GM23338 (cell line): ENCODE results near the gene FGG. TPM values are rescaled to one million over a fixed set of nuclear protein-coding genes. Genes with fewer than 3 reads are reported as not detected.

Experiments used
- ATAC-seq: fragments of 200-7000 bp; cut with Tn5 transposase; 3 replicates; pipeline ENCODE4 v1.9.1; 2020
- DNase-seq: peaks from one replicate; pipeline ENCODE4 v3.0.0-alpha.2; 2015; ENCODE audit warnings: low spot score
- H2AFZ ChIP-seq: fragments of 200-600 bp; sonication (generic); 2 replicates; pipeline ENCODE4 v1.8.0; 2016; ENCODE audit warnings: antibody characterized with exemption, mild to moderate bottlenecking, moderate library complexity
- H3F3A ChIP-seq: fragments of 200-600 bp; sonication (generic); replicated peaks from 2 replicates; pipeline ENCODE4 v1.8.0; 2017; ENCODE audit warnings: antibody characterized with exemption, mixed run types, low read depth
- H3K27ac ChIP-seq: fragments of 200-600 bp; sonication (generic); 2 replicates; pipeline ENCODE4 v1.6.1; 2016; ENCODE audit warnings: low read depth
- H3K27me3 ChIP-seq: fragments of 200-600 bp; sonication (generic); 2 replicates; pipeline ENCODE4 v1.8.0; 2016; ENCODE audit warnings: mild to moderate bottlenecking, mixed run types, moderate library complexity; ENCODE audit not compliant: insufficient read depth
- H3K36me3 ChIP-seq: fragments of 200-600 bp; sonication (generic); 2 replicates; pipeline ENCODE4 v1.8.0; 2016; ENCODE audit warnings: mild to moderate bottlenecking; ENCODE audit not compliant: insufficient read depth
- H3K4me1 ChIP-seq: fragments of 200-600 bp; sonication (generic); 2 replicates; pipeline ENCODE4 v1.8.0; 2016; ENCODE audit warnings: mild to moderate bottlenecking, moderate library complexity; ENCODE audit not compliant: insufficient read depth
- H3K4me2 ChIP-seq: fragments of 200-600 bp; sonication (generic); 2 replicates; pipeline ENCODE4 v1.7.1; 2017; ENCODE audit warnings: mixed run types
- H3K4me3 ChIP-seq: fragments of 200-600 bp; sonication (generic); 2 replicates; pipeline ENCODE4 v1.6.1; 2016; ENCODE audit warnings: mixed run types
- H3K79me2 ChIP-seq: fragments of 200-600 bp; sonication (generic); replicated peaks from 2 replicates; pipeline ENCODE4 v1.8.0; 2017; ENCODE audit warnings: mild to moderate bottlenecking; ENCODE audit not compliant: insufficient read depth
- H3K9me2 ChIP-seq: fragments of 200-600 bp; sonication (generic); 2 replicates; pipeline ENCODE4 v1.8.0; 2017; ENCODE audit not compliant: insufficient read depth
- H4K20me1 ChIP-seq: fragments of 200-600 bp; sonication (generic); replicated peaks from 2 replicates; pipeline ENCODE4 v1.8.0; 2017; ENCODE audit warnings: mild to moderate bottlenecking; ENCODE audit not compliant: insufficient read depth
- H3K27ac Mint-ChIP-seq: 2 replicates; pipeline ENCODE4 v1.8.0; 2020; ENCODE audit warnings: inconsistent platforms, mild to moderate bottlenecking, moderate library complexity, mixed read lengths
- H3K27me3 Mint-ChIP-seq: 3 replicates; pipeline ENCODE4 v1.8.0; 2022; ENCODE audit warnings: low read depth, mild to moderate bottlenecking, moderate library complexity, mixed read lengths, inconsistent platforms; ENCODE audit not compliant: insufficient read depth, poor library complexity
- H3K36me3 Mint-ChIP-seq: 3 replicates; pipeline ENCODE4 v1.8.0; 2021; ENCODE audit warnings: low read depth, mild to moderate bottlenecking, inconsistent platforms, moderate library complexity, mixed read lengths
- H3K4me1 Mint-ChIP-seq: 3 replicates; pipeline ENCODE4 v1.8.0; 2020; ENCODE audit warnings: mild to moderate bottlenecking, inconsistent platforms, mixed read lengths
- H3K4me3 Mint-ChIP-seq: 3 replicates; pipeline ENCODE4 v1.8.0; 2021; ENCODE audit warnings: moderate library complexity, mild to moderate bottlenecking, inconsistent platforms, mixed read lengths
- H3K9me3 Mint-ChIP-seq: 3 replicates; pipeline ENCODE4 v1.8.0; 2020; ENCODE audit warnings: moderate library complexity, mild to moderate bottlenecking, inconsistent platforms, mixed read lengths
- CREB1 ChIP-seq: fragments of 250-450 bp; sonication (Bioruptor Pico); IDR thresholded peaks from 2 replicates; pipeline ENCODE4 v1.5.0; 2020; ENCODE audit warnings: low read depth, mild to moderate bottlenecking, moderate library complexity
- EZH2 ChIP-seq: fragments of 200-600 bp; sonication (generic); IDR thresholded peaks from one replicate; pipeline ENCODE4 v1.8.0; 2017; ENCODE audit warnings: antibody characterized with exemption, mild to moderate bottlenecking, low read depth; ENCODE audit not compliant: unreplicated experiment
- EZH2phosphoT487 ChIP-seq: fragments of 200-600 bp; sonication (generic); IDR thresholded peaks from one replicate; pipeline ENCODE4 v1.8.1; 2018; ENCODE audit warnings: antibody characterized with exemption; ENCODE audit not compliant: unreplicated experiment
- JUNB ChIP-seq: IDR thresholded peaks from one replicate; pipeline ENCODE4 v1.6.1; 2016; ENCODE audit warnings: antibody characterized with exemption; ENCODE audit not compliant: unreplicated experiment
- NANOG ChIP-seq: IDR thresholded peaks from 2 replicates; pipeline ENCODE4 v1.6.1; 2016; ENCODE audit warnings: antibody characterized with exemption, borderline replicate concordance
- POLR2AphosphoS5 ChIP-seq: IDR thresholded peaks from 2 replicates; pipeline ENCODE4 v1.6.1; 2016; ENCODE audit warnings: antibody characterized with exemption, low read depth
- STAT1 ChIP-seq: IDR thresholded peaks from one replicate; pipeline ENCODE4 v1.6.1; 2016; ENCODE audit warnings: antibody characterized with exemption; ENCODE audit not compliant: unreplicated experiment
- ZNF114 ChIP-seq: fragments of 250-450 bp; sonication (Bioruptor Pico); IDR thresholded peaks from 2 replicates; pipeline ENCODE4 v1.5.0; 2020; ENCODE audit warnings: mild to moderate bottlenecking, moderate library complexity
- ZNF331 ChIP-seq: fragments of 250-450 bp; sonication (Bioruptor Pico); IDR thresholded peaks from 2 replicates; pipeline ENCODE4 v1.5.0; 2020; ENCODE audit warnings: low read depth, mild to moderate bottlenecking, moderate library complexity
- polyA plus RNA-seq: library from polyadenylated mRNA; unstranded; fragments of >200 nt; fragmentation: Nextera tagmentation; extraction: Ambion mirVana; gene quantifications from 2 replicates; pipeline ENCODE4 v1.2.1, GENCODE V29; 2016
- total RNA-seq: library from RNA; depleted of rRNA; stranded (reverse); fragments of >200 nt; shearing (Covaris generic); gene quantifications from 2 replicates; pipeline ENCODE4 v1.2.3, GENCODE V29; 2014
- TF ChIP-seq, protein P1 (sequence below): IDR thresholded peaks from one replicate; pipeline ENCODE4 v1.6.1; 2018; ENCODE audit warnings: antibody characterized with exemption; ENCODE audit not compliant: unreplicated experiment
- TF ChIP-seq, protein P2 (sequence below): fragments of 250-450 bp; sonication (Bioruptor Pico); IDR thresholded peaks from 2 replicates; pipeline ENCODE4 v1.5.0; 2020; ENCODE audit warnings: mild to moderate bottlenecking, moderate library complexity
- TF ChIP-seq, protein P3 (sequence below): IDR thresholded peaks from 2 replicates; pipeline ENCODE4 v1.6.1; 2016; ENCODE audit warnings: antibody characterized with exemption

The FGG gene
- total and polyA plus RNA-seq, 2 experiments from 2014 or later: not detected

DNA sequence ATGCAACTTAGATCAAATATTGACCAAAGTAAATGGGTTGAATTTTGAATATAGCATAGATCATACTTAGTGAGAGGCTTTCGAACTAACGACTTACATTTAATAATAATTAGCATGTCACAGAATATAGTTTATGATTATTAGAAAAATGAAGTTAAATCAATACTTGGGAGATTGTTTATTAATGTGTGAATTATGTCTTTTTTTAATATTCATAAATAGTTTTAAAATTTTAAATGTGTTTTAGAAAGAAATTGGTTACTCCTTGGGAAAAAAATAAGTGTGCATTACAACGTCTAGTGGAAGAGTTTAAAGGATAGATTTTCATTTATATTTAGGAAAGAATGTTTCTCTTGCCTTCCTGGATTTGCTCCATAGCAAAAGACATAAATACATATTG lies 29.2 kb downstream of the FGG start:
- no peaks in the 10 kb centered on the region for H3K9me3 Mint-ChIP-seq
- Histone ChIP-seq H3K4me1 (no peaks in the 10 kb centered on the region), H3K4me2 (no peak overlapping the region), H3K4me3 (no peak overlapping the region), H3K27ac (no peak overlapping the region), H3K79me2 (no peaks in the 10 kb centered on the region), H4K20me1 (no peaks in the 10 kb centered on the region), H3K36me3 (no peaks in the 10 kb centered on the region), H2AFZ (no peak overlapping the region), H3K9me2 (no peaks in the 10 kb centered on the region; the same call in 1 of the 2 replicates), H3F3A (no peaks in the 10 kb centered on the region), H3K27me3 (no peaks in the 10 kb centered on the region)
- DNase-seq (no peak), ATAC-seq (no peak)
- TF ChIP-seq, protein P1, sequence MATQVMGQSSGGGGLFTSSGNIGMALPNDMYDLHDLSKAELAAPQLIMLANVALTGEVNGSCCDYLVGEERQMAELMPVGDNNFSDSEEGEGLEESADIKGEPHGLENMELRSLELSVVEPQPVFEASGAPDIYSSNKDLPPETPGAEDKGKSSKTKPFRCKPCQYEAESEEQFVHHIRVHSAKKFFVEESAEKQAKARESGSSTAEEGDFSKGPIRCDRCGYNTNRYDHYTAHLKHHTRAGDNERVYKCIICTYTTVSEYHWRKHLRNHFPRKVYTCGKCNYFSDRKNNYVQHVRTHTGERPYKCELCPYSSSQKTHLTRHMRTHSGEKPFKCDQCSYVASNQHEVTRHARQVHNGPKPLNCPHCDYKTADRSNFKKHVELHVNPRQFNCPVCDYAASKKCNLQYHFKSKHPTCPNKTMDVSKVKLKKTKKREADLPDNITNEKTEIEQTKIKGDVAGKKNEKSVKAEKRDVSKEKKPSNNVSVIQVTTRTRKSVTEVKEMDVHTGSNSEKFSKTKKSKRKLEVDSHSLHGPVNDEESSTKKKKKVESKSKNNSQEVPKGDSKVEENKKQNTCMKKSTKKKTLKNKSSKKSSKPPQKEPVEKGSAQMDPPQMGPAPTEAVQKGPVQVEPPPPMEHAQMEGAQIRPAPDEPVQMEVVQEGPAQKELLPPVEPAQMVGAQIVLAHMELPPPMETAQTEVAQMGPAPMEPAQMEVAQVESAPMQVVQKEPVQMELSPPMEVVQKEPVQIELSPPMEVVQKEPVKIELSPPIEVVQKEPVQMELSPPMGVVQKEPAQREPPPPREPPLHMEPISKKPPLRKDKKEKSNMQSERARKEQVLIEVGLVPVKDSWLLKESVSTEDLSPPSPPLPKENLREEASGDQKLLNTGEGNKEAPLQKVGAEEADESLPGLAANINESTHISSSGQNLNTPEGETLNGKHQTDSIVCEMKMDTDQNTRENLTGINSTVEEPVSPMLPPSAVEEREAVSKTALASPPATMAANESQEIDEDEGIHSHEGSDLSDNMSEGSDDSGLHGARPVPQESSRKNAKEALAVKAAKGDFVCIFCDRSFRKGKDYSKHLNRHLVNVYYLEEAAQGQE: no peak
- TF ChIP-seq NANOG (no peak), STAT1 (no peak), JUNB (no peak), EZH2 (no peak), POLR2AphosphoS5 (no peak), CREB1 (CRISPR knock-in tag) (no peak), EZH2phosphoT487 (no peak), ZNF331 (CRISPR knock-in tag) (no peak), ZNF114 (CRISPR knock-in tag) (no peak)
- TF ChIP-seq, protein P2, sequence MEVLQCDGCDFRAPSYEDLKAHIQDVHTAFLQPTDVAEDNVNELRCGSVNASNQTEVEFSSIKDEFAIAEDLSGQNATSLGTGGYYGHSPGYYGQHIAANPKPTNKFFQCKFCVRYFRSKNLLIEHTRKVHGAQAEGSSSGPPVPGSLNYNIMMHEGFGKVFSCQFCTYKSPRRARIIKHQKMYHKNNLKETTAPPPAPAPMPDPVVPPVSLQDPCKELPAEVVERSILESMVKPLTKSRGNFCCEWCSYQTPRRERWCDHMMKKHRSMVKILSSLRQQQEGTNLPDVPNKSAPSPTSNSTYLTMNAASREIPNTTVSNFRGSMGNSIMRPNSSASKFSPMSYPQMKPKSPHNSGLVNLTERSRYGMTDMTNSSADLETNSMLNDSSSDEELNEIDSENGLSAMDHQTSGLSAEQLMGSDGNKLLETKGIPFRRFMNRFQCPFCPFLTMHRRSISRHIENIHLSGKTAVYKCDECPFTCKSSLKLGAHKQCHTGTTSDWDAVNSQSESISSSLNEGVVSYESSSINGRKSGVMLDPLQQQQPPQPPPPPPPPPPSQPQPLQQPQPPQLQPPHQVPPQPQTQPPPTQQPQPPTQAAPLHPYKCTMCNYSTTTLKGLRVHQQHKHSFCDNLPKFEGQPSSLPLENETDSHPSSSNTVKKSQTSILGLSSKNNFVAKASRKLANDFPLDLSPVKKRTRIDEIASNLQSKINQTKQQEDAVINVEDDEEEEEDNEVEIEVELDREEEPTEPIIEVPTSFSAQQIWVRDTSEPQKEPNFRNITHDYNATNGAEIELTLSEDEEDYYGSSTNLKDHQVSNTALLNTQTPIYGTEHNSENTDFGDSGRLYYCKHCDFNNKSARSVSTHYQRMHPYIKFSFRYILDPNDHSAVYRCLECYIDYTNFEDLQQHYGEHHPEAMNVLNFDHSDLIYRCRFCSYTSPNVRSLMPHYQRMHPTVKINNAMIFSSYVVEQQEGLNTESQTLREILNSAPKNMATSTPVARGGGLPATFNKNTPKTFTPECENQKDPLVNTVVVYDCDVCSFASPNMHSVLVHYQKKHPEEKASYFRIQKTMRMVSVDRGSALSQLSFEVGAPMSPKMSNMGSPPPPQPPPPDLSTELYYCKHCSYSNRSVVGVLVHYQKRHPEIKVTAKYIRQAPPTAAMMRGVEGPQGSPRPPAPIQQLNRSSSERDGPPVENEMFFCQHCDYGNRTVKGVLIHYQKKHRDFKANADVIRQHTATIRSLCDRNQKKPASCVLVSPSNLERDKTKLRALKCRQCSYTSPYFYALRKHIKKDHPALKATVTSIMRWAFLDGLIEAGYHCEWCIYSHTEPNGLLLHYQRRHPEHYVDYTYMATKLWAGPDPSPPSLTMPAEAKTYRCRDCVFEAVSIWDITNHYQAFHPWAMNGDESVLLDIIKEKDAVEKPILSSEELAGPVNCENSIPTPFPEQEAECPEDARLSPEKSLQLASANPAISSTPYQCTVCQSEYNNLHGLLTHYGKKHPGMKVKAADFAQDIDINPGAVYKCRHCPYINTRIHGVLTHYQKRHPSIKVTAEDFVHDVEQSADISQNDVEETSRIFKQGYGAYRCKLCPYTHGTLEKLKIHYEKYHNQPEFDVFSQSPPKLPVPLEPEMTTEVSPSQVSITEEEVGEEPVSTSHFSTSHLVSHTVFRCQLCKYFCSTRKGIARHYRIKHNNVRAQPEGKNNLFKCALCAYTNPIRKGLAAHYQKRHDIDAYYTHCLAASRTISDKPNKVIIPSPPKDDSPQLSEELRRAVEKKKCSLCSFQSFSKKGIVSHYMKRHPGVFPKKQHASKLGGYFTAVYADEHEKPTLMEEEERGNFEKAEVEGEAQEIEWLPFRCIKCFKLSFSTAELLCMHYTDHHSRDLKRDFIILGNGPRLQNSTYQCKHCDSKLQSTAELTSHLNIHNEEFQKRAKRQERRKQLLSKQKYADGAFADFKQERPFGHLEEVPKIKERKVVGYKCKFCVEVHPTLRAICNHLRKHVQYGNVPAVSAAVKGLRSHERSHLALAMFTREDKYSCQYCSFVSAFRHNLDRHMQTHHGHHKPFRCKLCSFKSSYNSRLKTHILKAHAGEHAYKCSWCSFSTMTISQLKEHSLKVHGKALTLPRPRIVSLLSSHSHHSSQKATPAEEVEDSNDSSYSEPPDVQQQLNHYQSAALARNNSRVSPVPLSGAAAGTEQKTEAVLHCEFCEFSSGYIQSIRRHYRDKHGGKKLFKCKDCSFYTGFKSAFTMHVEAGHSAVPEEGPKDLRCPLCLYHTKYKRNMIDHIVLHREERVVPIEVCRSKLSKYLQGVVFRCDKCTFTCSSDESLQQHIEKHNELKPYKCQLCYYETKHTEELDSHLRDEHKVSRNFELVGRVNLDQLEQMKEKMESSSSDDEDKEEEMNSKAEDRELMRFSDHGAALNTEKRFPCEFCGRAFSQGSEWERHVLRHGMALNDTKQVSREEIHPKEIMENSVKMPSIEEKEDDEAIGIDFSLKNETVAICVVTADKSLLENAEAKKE (CRISPR knock-in tag): no peak
- TF ChIP-seq, protein P3, sequence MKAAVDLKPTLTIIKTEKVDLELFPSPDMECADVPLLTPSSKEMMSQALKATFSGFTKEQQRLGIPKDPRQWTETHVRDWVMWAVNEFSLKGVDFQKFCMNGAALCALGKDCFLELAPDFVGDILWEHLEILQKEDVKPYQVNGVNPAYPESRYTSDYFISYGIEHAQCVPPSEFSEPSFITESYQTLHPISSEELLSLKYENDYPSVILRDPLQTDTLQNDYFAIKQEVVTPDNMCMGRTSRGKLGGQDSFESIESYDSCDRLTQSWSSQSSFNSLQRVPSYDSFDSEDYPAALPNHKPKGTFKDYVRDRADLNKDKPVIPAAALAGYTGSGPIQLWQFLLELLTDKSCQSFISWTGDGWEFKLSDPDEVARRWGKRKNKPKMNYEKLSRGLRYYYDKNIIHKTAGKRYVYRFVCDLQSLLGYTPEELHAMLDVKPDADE: no peak
- no peaks in the 10 kb centered on the region for H3K36me3 Mint-ChIP-seq
- H3K4me1 Mint-ChIP-seq: no peaks in the 10 kb centered on the region
- H3K27me3 Mint-ChIP-seq: peaks cover 3% of the 10 kb centered on the region
- no peak overlapping the region for H3K27ac Mint-ChIP-seq
- H3K4me3 Mint-ChIP-seq: no peak overlapping the region
